T-helper 17 cell (primary cell): ENCODE results near the gene TTC34. TPM values are rescaled to one million over a fixed set of nuclear protein-coding genes. Genes with fewer than 3 reads are reported as not detected.
A peak's percentile ranks its signal among the peaks of the same experiment; 100 is the strongest.
"Not testable (repeated sequence)": the region's sequence is repeated elsewhere in the genome, so short reads cannot be mapped to it uniquely, and the experiment has no call there.

Source experiments
- ATAC-seq: fragments of 150-1000 bp; cut with Tn5 transposase; 2 replicates; pipeline ENCODE4 v1.10.0; 2021; ENCODE audit warnings: mild to moderate bottlenecking, moderate library complexity
- DNase-seq, 3 donors: peaks; one replicate each; pipeline versions ENCODE4 v3.0.0 to v3.0.0-alpha.2; 2020 to 2021
- H3K9me3 ChIP-seq: one replicate; pipeline ENCODE4 v1.7.0; 2013; ENCODE audit warnings: low read length, mild to moderate bottlenecking; ENCODE audit not compliant: control insufficient read depth, poor library complexity, severe bottlenecking
- H3K27ac Mint-ChIP-seq: one replicate; pipeline ENCODE4 v1.8.0; 2022; ENCODE audit warnings: mild to moderate bottlenecking, moderate library complexity, mixed read lengths
- H3K27me3 Mint-ChIP-seq: one replicate; pipeline ENCODE4 v1.8.0; 2022; ENCODE audit warnings: mixed read lengths
- H3K36me3 Mint-ChIP-seq: one replicate; pipeline ENCODE4 v1.8.0; 2022; ENCODE audit warnings: low read depth, mixed read lengths
- H3K4me1 Mint-ChIP-seq: one replicate; pipeline ENCODE4 v1.8.0; 2022; ENCODE audit warnings: mild to moderate bottlenecking, mixed read lengths
- H3K4me3 Mint-ChIP-seq: one replicate; pipeline ENCODE4 v1.8.0; 2022; ENCODE audit warnings: mild to moderate bottlenecking, moderate library complexity, mixed read lengths
- total RNA-seq, 4 donors: library from RNA in 2 of 4; stranded (reverse) in 2 of 4; gene quantifications; one replicate each; pipeline ENCODE4 v1.2.3 and lab custom pipeline; 2022 to 2026

The TTC34 gene
- total RNA-seq, 2 donors from 2014 or later: 0.94 to 1.1 TPM

DNA sequence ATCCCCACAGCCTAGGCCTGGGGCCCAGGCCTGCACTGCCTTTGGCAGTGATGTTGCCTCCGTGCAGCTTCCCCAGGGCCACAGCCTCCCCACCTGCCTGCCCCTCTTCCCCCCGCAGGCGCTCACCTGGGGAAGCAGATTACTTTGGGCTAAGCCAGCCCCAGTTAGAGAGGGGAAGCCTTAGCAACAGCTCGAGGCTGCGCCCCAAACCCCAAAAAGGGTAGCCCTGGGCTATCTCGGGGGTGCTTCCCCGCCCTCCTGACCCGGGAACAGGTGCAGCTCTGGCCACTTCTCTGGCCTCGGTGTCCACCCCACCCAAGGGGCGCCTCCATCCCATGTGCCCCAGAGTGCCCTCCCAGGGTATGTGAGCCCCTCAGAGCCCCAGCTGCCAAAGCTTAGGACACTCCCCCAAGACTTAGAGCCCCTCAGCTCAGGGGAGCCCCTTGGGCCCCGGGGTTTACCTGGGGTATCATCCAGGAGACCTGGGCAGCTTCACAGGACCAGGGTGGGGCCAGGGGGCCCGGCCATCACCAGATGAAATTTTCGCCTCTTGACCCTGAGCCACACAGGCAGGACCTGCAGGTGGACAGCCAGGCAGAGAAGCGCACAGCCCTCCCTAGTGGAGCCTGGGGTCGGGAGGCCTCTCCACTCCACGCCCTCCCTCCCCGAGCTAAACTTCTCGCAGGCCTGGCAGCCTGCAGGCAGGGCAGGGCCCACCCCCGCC is 3.3 kb upstream of the TTC34 start:
- Mint-ChIP-seq H3K27ac (no peak overlapping the region), H3K27me3 (peaks cover 14% of the 10 kb centered on the region), H3K4me3 (no peak overlapping the region), H3K36me3 (no peaks in the 10 kb centered on the region), H3K4me1 (peaks cover 3% of the 10 kb centered on the region)
- ATAC-seq (no peak), DNase-seq (no peak)
- no peaks in the 10 kb centered on the region for H3K9me3 ChIP-seq

DNA sequence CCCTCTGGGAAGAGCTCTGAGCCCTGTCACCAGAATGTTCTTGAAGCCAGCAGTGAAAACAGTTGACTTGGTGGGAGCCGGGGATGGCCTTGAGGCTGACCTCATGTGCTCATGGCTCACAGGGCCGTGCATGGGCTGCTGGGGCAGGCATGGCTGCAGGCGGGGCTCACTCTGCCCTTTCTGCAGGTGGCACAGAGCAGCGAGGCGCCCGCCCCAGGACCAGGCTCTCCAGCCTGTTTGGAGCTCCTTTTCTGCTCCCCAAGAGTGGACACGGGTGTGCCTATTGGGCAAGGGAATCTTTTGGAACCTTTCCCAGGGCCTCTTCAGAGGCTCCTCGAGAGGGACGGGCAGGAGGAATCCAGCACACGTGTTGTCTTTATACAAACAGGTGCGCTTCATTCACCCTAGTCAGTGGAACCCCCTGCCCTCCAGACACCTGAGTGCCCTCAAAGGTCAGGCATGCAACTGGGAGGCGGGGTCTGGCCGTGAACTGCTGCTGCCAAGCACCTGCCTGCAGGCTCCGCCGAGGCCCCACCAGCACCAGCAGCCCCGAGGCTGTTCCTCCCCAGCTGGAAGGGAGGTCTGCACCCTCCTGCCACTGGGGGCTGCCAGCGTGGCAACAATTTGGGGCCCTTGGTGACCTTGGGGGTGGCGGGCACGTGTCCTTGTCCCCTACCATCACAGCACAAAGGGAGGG is 2.6 kb upstream of the TTC34 start:
- Mint-ChIP-seq H3K4me1 (peaks cover 3% of the 10 kb centered on the region), H3K27me3 (peaks cover 14% of the 10 kb centered on the region), H3K36me3 (no peaks in the 10 kb centered on the region), H3K27ac (no peak overlapping the region), H3K4me3 (no peak overlapping the region)
- DNase-seq (peak in 1 of 3 donors; percentile 3), ATAC-seq (no peak)
- H3K9me3 ChIP-seq: no peaks in the 10 kb centered on the region

DNA sequence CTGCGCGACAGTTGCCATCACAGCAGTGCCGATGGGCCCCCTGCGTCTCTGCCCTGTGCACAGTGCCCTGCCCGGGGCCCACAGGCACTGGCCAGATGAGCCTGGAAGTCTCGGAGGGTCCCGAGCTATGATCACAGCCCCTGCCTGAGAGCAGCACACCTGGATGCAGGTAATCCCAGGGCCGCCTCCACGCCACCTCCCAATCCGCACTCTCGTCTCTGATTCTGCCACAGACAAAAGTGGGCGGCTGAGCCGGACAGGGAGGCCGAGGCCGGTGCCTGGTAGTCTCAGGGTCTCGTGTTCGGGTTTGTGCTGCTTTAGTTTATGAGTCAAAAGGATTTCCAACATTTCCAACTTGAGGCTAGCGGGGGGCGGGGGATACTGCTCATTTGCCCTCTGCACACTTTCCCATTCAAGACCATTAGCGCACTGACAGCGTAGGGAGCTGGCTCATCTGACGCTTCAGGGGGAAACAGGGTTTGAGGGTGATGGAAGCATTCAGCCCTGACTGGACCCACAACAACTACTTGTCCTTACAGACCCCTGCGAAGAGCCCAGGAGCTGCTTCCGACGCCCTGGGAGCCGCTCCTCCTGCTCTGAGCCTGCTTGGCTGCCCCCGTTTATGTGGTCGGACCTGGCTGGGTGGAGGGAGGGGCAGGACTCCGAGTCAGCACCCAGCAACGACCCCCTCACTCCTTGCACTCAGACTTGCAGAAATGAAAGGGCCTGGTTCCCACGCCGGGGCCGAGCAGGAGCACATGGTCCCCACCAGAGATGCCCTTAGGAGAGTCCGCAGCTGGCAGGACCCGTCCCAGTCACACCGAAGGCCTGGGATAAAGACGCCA is 1.8 kb upstream of the TTC34 start:
- Mint-ChIP-seq H3K27ac (no peak overlapping the region), H3K36me3 (no peaks in the 10 kb centered on the region), H3K27me3 (peaks cover 14% of the 10 kb centered on the region), H3K4me1 (peaks cover 3% of the 10 kb centered on the region), H3K4me3 (no peak overlapping the region)
- DNase-seq: peak in 1 of 3 donors; percentile 7
- no peak for ATAC-seq
- no peaks in the 10 kb centered on the region for H3K9me3 ChIP-seq

DNA sequence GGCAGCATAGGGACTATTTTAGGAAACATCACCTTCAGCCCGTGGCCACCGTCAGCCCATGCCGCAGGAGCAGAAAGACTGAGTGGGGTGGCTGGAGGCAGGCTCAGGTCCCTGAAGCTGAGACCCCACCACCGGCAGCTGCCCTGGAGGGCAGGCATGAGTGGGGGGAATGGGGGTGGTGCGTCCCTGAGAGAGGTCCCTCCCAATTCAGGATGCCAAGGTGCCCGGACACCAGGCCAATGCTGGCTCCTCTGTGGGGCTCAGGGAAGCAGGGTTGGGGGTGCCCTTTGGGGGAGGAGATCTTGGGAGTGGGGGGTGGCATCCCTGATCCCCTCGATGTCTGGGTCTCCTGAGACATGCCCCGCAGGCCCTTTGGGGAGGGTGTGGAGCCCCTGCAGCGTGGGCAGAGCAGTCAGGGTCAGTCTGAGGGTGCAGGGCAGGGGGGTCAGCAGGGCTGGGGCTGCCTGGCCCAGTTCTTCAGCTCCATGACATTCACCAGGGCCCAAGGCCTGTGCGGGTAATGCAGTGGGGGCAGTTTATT is 998 bp upstream of the TTC34 start:
- H3K4me1 Mint-ChIP-seq: peaks cover 3% of the 10 kb centered on the region
- no peak for ATAC-seq
- peaks cover 15% of the 10 kb centered on the region for H3K27me3 Mint-ChIP-seq
- peak in 1 of 3 donors; percentile 8 for DNase-seq
- no peaks in the 10 kb centered on the region for H3K9me3 ChIP-seq
- no peak overlapping the region for H3K4me3 Mint-ChIP-seq
- H3K36me3 Mint-ChIP-seq: no peaks in the 10 kb centered on the region
- H3K27ac Mint-ChIP-seq: no peak overlapping the region

DNA sequence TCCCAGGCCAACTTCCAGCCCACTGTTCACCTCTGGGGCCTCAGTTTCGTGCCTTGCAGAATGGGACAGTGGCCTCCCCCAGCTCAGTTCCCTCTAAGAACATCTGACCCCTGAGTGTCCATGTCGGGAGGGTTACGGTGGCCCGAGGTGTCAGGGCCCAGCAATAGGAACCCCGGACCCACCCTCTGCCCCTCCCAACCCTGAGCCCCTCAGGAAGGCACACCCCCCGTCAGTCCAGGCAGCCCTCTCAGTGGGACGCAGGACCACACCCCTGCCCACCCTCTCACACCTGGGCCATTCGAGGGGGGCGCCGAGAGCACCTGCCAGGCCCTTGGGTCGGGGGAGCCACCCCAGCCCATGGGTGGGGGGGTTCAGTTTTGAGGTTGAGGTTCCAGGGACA is 447 bp downstream of the TTC34 start:
- Mint-ChIP-seq H3K27me3 (peaks cover 16% of the 10 kb centered on the region), H3K36me3 (no peaks in the 10 kb centered on the region), H3K4me3 (no peak overlapping the region), H3K4me1 (peaks cover 3% of the 10 kb centered on the region), H3K27ac (no peak overlapping the region)
- DNase-seq (peak in 1 of 3 donors; percentile 1), ATAC-seq (no peak)
- no peaks in the 10 kb centered on the region for H3K9me3 ChIP-seq

DNA sequence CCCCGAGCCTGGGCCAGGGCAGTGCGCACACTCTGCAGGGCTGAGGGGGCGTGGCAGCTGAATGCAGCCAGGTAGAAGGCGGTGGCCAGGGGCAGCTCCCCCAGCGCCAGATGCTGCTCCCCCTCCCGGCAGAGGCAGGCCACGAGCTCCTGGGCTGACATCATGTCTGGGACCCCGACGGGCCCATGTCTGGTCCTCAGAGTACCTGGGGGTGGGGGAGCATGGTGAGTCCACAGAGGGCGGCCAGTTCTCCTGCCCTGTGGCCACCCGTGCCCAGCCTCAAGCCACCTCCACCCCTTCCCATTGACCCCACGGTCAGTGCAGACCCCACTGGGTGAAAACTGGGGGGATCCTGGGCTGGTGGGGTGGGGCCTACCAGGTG is 838 bp downstream of the TTC34 start:
- no peaks in the 10 kb centered on the region for H3K36me3 Mint-ChIP-seq
- ATAC-seq (no peak), DNase-seq (peak in 1 of 3 donors; percentile 4)
- peaks cover 3% of the 10 kb centered on the region for H3K4me1 Mint-ChIP-seq
- peaks cover 16% of the 10 kb centered on the region for H3K27me3 Mint-ChIP-seq
- no peak overlapping the region for H3K4me3 Mint-ChIP-seq
- H3K27ac Mint-ChIP-seq: no peak overlapping the region
- no peaks in the 10 kb centered on the region for H3K9me3 ChIP-seq

DNA sequence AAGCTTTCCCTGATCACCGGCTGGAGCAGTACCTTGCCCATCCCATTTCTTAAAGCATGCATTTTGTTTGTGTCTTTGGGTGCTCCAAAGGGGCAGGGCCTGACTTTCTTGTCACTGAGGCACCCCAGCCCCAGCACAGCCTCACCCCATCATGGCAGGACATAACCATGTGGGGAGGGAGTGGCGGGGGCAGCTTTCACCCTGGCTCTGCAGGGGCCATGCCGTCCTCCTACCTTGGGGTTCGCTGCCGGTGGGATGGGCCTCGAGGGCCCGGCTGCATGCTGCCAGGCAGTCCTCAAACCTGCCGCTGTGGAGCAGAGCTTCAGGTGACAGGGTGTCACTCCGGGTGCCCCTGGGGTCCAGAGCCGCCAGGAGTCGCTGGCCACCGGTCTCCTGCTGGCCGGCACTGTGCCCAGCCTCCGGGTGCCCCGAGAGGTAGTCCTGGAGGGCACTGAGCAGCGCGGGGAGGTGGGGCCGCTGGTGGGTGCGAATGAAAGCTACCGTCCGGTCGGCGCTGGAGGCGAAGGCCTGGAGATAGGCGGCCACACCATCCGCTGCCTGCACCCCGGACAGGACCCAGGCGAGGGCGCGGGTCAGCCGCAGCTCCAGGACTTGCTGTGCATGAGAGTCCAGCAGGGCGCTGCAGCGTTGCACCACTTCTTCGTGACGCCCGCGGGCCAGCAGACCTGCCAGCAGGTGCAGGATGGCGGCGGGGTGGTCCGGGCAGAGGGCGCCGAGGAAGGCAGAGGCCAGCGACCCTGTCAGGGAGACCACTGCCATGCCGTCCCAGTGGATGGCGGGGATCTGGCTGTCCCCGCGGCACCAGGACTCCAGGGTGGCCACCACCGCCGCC is 1.5 kb downstream of the TTC34 start:
- DNase-seq (peak in 1 of 3 donors; percentile 10), ATAC-seq (no peak)
- Mint-ChIP-seq H3K27ac (no peak overlapping the region), H3K27me3 (peaks cover 21% of the 10 kb centered on the region), H3K4me3 (no peak overlapping the region), H3K36me3 (no peaks in the 10 kb centered on the region), H3K4me1 (peaks cover 3% of the 10 kb centered on the region)
- no peaks in the 10 kb centered on the region for H3K9me3 ChIP-seq

DNA sequence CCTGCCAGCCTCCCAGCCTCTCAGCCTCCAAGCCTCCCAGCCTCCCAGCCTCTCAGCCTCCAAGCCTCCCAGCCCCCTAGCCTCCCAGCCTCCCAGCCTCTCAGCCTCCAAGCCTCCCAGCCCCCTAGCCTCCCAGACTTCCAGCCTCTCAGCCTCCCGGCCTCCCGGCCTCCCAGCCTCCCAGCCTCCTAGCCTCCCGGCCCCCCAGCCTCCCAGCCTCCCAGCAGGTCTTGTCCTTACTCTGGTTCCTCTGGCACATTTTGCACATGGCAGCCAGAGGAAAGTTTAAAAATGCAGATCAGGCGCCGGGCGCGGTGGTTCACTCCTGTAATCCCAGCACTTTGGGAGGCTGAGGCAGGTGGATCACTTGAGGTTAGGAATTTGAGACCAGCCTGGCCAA is 2.5 kb downstream of the TTC34 start:
- H3K9me3 ChIP-seq, H3K36me3 Mint-ChIP-seq, H3K4me3 Mint-ChIP-seq, H3K27ac Mint-ChIP-seq, H3K4me1 Mint-ChIP-seq, ATAC-seq: not testable (repeated sequence)
- DNase-seq: peak in 1 of 3 donors; percentile 5
- H3K27me3 Mint-ChIP-seq: peaks cover 21% of the 10 kb centered on the region

DNA sequence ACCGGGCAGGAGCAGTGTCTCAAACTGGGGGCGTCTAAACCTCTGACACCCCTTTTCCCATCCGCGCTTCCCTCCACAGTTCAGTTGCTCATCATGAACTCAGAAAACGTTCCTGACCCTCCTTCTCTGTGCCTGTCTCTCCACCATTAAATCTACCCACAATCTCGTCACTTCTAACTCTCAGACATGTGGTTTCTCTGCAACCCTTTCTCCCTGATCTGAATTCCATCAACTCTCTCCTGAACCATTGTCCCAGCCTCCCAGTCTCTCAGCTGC is 3.8 kb downstream of the TTC34 start:
- Mint-ChIP-seq H3K4me3 (no peak overlapping the region), H3K27ac (no peak overlapping the region), H3K27me3 (peaks cover 21% of the 10 kb centered on the region), H3K36me3 (no peaks in the 10 kb centered on the region), H3K4me1 (peaks cover 3% of the 10 kb centered on the region)
- ATAC-seq (no peak), DNase-seq (no peak)
- no peaks in the 10 kb centered on the region for H3K9me3 ChIP-seq

DNA sequence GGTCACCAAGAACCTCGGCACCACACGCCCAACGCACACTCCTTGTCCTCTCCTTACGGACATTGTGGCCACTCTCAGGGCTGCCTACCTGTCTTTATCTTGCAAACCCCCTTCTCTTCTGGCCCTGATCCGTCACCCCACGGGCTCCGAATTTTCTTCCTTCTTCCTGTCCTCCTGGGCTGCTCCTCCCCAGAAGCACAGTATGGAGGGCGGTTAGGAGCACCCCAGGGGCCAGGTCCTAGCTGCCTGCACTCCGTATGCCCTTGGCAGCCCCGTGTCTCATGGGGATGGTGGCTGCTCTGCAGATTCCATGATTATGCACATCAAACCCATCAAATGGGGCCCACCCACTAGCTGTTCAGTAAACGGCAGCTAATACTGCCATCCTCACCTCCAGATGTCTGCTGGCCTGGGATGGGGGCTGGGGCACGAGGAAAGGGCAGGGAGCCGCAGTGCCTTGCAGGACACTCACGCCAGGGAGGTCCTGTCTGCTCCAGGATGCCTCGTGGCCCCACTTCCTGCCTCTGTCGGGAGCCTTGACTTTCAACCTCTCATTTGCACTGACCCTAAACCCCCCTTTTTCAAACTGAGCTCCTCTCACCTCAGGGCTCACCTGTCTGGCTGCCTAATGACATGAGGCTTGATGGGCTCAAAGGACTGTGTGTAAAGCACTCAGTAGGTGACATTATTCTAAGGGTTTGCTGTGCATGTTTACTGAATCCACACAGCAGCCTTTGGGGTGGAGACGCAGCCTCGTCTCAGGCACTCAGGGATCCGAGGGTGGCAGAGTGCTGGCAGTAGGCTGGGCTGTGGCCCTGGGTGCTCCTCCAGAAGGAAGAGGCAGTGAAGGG is 4.4 kb downstream of the TTC34 start:
- Mint-ChIP-seq H3K4me1 (peaks cover 3% of the 10 kb centered on the region), H3K4me3 (peak overlapping the region; percentile 7), H3K27ac (no peak overlapping the region), H3K36me3 (no peaks in the 10 kb centered on the region), H3K27me3 (peaks cover 21% of the 10 kb centered on the region)
- ATAC-seq: no peak
- H3K9me3 ChIP-seq: no peaks in the 10 kb centered on the region
- peak in 2 of 3 donors; percentile 3 to 5 for DNase-seq

DNA sequence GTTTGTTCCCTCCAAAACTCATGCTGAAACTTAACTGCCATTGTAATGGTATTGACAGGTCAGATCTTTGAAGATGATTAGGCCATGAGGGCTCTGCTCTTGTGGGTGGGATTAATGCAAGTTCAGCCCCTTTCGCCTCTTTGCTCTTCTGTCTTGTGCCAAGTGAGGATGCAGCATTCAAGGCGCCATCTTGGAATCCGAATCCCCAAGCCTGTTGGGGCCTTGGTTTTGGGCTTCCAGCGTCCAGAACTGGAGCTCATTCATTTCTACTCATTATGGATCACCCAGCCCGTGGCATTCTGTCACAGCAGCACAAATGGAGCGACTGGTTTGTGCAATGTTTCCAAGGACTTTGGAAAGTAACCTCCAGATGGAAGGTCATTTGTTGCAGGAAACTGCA is 5.6 kb downstream of the TTC34 start:
- Mint-ChIP-seq H3K4me3 (peak overlapping the region; percentile 43), H3K36me3 (no peaks in the 10 kb centered on the region), H3K27ac (no peak overlapping the region), H3K4me1 (no peaks in the 10 kb centered on the region), H3K27me3 (peaks cover 21% of the 10 kb centered on the region)
- no peak for DNase-seq
- no peak for ATAC-seq
- H3K9me3 ChIP-seq: no peaks in the 10 kb centered on the region
